ENCODE results near the gene GNAZ.

GRCh38 chr22:23097412-23098229, 27.3 kb downstream of the GNAZ start:
- TF ChIP-seq CTCF (IDR thresholded peaks at IDR 0.05; ENCODE audit: low read length) (no peak), EZH2 (optimal IDR thresholded peaks at IDR 0.05; ENCODE audit: low read depth, low read length) (no peak)
